ENCODE data around the gene CD7. TPM values are rescaled to one million over a fixed set of nuclear protein-coding genes. Genes with fewer than 3 reads are reported as not detected.

CD7 gene
- total RNA-seq, 1 experiment from 2014 or later: 0.93 TPM

GRCh38 chr17:82320956-82321927 is 3.8 kb upstream of the CD7 start:
- intact Hi-C loops (cut with micrococcal nuclease; ENCODE audit: unreplicated experiment): loop anchor here (1.0 kb wide), 2 partner anchors 77 to 115 kb away; no protein-coding TSS in a partner anchor
- peak; percentile 65 to 96 for TF ChIP-seq CTCF (IDR thresholded peaks at IDR 0.05; ENCODE audit: insufficient read depth in 1 of 2, low read depth in 1 of 2, low read length in 1 of 2, severe bottlenecking in 1 of 2, unreplicated experiment in 1 of 2)
- no peaks in the 10 kb centered on the region for H3K4me1 Mint-ChIP-seq (ENCODE audit: low read depth, unreplicated experiment)
- peaks cover 17% of the 10 kb centered on the region for H3K4me1 ChIP-seq
- peak in 1 of 2 experiments; percentile 83 for DNase-seq
- H3K9me3 Mint-ChIP-seq (ENCODE audit: unreplicated experiment): no peaks in the 10 kb centered on the region
- no TSS peak for BruUV-seq (replicated peaks)
- no peaks in the 10 kb centered on the region for H3K9me3 ChIP-seq
- peaks cover 2% of the 10 kb centered on the region for H3K36me3 Mint-ChIP-seq (ENCODE audit: insufficient read depth, unreplicated experiment)
- no peaks in the 10 kb centered on the region for H3K27me3 Mint-ChIP-seq (ENCODE audit: insufficient read depth, unreplicated experiment)
- CTCF ChIA-PET: interaction anchor here (1.3 kb wide), 1 partner anchor 46 kb away, joined by 3 read pairs; no protein-coding TSS in a partner anchor
- peak overlapping the region; percentile 48 for H3K4me3 ChIP-seq (ENCODE audit: low read depth, low read length)
- POLR2A ChIA-PET: no interaction called here
- H3K27ac Mint-ChIP-seq (ENCODE audit: unreplicated experiment): no peak overlapping the region
- H3K36me3 ChIP-seq (ENCODE audit: control insufficient read depth, insufficient read depth, low read length): no peaks in the 10 kb centered on the region
- H3K27me3 ChIP-seq (replicated peaks; ENCODE audit: control insufficient read depth, insufficient read depth, low read length): no peaks in the 10 kb centered on the region
- peak overlapping the region; percentile 76 for H3K4me3 Mint-ChIP-seq (ENCODE audit: unreplicated experiment)

DNA sequence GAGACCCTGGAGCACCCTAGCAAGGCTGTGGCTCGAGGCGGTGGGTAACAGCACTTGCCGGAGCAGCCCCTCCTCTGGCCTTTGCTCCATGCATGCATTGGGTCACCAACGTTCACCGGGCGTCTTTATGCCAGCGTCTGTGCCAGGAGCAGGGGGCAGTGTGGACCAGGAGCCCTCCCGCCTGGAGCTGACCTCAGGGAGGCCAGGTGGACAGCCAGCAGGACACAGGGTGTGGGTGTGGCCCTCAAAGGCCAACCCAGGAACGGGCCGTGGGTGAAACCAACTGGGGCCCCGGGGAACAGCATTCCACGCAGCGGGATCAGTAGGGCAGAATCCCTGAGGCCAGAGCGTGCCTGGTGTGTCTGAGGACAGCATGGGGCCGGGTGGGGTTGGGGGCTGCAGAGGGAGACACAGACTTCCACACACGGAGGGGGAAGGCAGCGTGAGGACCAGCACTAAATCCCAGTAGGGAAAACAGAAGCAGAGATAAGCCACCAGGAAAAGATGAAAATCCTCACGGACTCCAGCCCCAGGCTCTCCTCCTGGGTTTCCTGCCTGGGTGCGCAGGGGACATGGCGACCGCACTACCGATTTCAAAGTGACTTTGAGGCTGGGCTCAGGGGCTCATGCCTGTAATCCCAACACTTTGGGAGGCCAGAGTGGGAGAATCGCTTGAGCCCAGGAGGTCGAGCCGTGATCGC is 2.9 kb upstream of the CD7 start:
- no peaks in the 10 kb centered on the region for H3K9me3 ChIP-seq
- Mint-ChIP-seq H3K9me3 (ENCODE audit: unreplicated experiment) (no peaks in the 10 kb centered on the region), H3K4me1 (ENCODE audit: low read depth, unreplicated experiment) (no peaks in the 10 kb centered on the region), H3K27ac (ENCODE audit: unreplicated experiment) (no peak overlapping the region), H3K4me3 (ENCODE audit: unreplicated experiment) (peak overlapping the region; percentile 76), H3K36me3 (ENCODE audit: insufficient read depth, unreplicated experiment) (no peaks in the 10 kb centered on the region), H3K27me3 (ENCODE audit: insufficient read depth, unreplicated experiment) (no peaks in the 10 kb centered on the region)
- H3K4me3 ChIP-seq (ENCODE audit: low read depth, low read length): peak overlapping the region; percentile 48
- ChIA-PET POLR2A (no interaction called here), CTCF (no interaction called here)
- TF ChIP-seq CTCF (IDR thresholded peaks at IDR 0.05; ENCODE audit: insufficient read depth in 1 of 2, low read depth in 1 of 2, low read length in 1 of 2, severe bottlenecking in 1 of 2, unreplicated experiment in 1 of 2): no peak
- no TSS peak for BruUV-seq (replicated peaks)
- H3K4me1 ChIP-seq: peaks cover 11% of the 10 kb centered on the region
- no peaks in the 10 kb centered on the region for H3K36me3 ChIP-seq (ENCODE audit: control insufficient read depth, insufficient read depth, low read length)
- intact Hi-C loops (cut with micrococcal nuclease; ENCODE audit: unreplicated experiment): no loop called here
- peak in 1 of 2 experiments; percentile 45 for DNase-seq
- no peaks in the 10 kb centered on the region for H3K27me3 ChIP-seq (replicated peaks; ENCODE audit: control insufficient read depth, insufficient read depth, low read length)

- POLR2A ChIA-PET: no interaction called here
- H3K4me3 Mint-ChIP-seq (ENCODE audit: unreplicated experiment): peak overlapping the region; percentile 76
- CTCF ChIA-PET: no interaction called here
- Histone ChIP-seq H3K4me3 (ENCODE audit: low read depth, low read length) (no peak overlapping the region), H3K27me3 (replicated peaks; ENCODE audit: control insufficient read depth, insufficient read depth, low read length) (no peaks in the 10 kb centered on the region), H3K4me1 (peaks cover 9% of the 10 kb centered on the region; the same call in 1 of the 2 replicates), H3K9me3 (no peaks in the 10 kb centered on the region), H3K36me3 (ENCODE audit: control insufficient read depth, insufficient read depth, low read length) (no peaks in the 10 kb centered on the region)
- no peaks in the 10 kb centered on the region for H3K36me3 Mint-ChIP-seq (ENCODE audit: insufficient read depth, unreplicated experiment)
- no peak for TF ChIP-seq CTCF (IDR thresholded peaks at IDR 0.05; ENCODE audit: insufficient read depth in 1 of 2, low read depth in 1 of 2, low read length in 1 of 2, severe bottlenecking in 1 of 2, unreplicated experiment in 1 of 2)
- BruUV-seq (replicated peaks): no TSS peak
- H3K9me3 Mint-ChIP-seq (ENCODE audit: unreplicated experiment): no peaks in the 10 kb centered on the region
- no peak overlapping the region for H3K27ac Mint-ChIP-seq (ENCODE audit: unreplicated experiment)
- no peaks in the 10 kb centered on the region for H3K27me3 Mint-ChIP-seq (ENCODE audit: insufficient read depth, unreplicated experiment)
- H3K4me1 Mint-ChIP-seq (ENCODE audit: low read depth, unreplicated experiment): no peaks in the 10 kb centered on the region
- no peak for DNase-seq
- intact Hi-C loops (cut with micrococcal nuclease; ENCODE audit: unreplicated experiment): no loop called here
Measured at GRCh38 chr17:82319619-82320062, 2.2 kb upstream of the CD7 start.
